ENCODE data around the gene KRT72.

The KRT72 gene

GRCh38 chr12:52580496-52580895, 20.8 kb downstream of the KRT72 start:
- TF ChIP-seq, protein P1, sequence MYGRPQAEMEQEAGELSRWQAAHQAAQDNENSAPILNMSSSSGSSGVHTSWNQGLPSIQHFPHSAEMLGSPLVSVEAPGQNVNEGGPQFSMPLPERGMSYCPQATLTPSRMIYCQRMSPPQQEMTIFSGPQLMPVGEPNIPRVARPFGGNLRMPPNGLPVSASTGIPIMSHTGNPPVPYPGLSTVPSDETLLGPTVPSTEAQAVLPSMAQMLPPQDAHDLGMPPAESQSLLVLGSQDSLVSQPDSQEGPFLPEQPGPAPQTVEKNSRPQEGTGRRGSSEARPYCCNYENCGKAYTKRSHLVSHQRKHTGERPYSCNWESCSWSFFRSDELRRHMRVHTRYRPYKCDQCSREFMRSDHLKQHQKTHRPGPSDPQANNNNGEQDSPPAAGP (tag by site-specific recombination; IDR thresholded peaks at IDR 0.05) = peak; percentile 54; the same call in 1 of the 2 replicates
- TF ChIP-seq ZBTB17 (tag by site-specific recombination; IDR thresholded peaks at IDR 0.05) (no peak), GLIS1 (tag by site-specific recombination; IDR thresholded peaks at IDR 0.05) (peak; percentile 39), SP7 (tag by site-specific recombination; IDR thresholded peaks at IDR 0.05) (peak; percentile 99)
- POLR2A ChIA-PET = no interaction called here
- CTCF ChIA-PET = interaction anchor here (0.6 to 9.9 kb wide), 10 partner anchors 9 to 401 kb away, joined by 3 to 127 read pairs (median 8); no protein-coding TSS in a partner anchor

GRCh38 chr12:52579468-52580465, 21.5 kb downstream of the KRT72 start:
- Histone ChIP-seq H3K36me3 (ENCODE audit: control insufficient read depth in 2 of 2, insufficient read depth in 1 of 2, low read length in 2 of 2) (no peaks in the 10 kb centered on the region), H3K9me3 (ENCODE audit: control insufficient read depth, insufficient read depth, low read depth, low read length) (no peaks in the 10 kb centered on the region), H3K4me1 (ENCODE audit: control insufficient read depth, insufficient read depth, low read length) (no peaks in the 10 kb centered on the region), H3K27ac (ENCODE audit: extremely low read depth, low read depth, low read length) (no peak overlapping the region), H3K4me3 (ENCODE audit: low read depth, low read length) (no peak overlapping the region)
- no peak for TF ChIP-seq ZNF354C (tag by site-specific recombination; IDR thresholded peaks at IDR 0.05; ENCODE audit: borderline replicate concordance, low read depth)
- TF ChIP-seq ZNF473 (tag by site-specific recombination; IDR thresholded peaks at IDR 0.05) = no peak
- TF ChIP-seq ZNF514 (tag by site-specific recombination; IDR thresholded peaks at IDR 0.05) = no peak
- TF ChIP-seq ZNF548 (tag by site-specific recombination; IDR thresholded peaks at IDR 0.05) = no peak
- no peak for TF ChIP-seq ZFHX2 (tag by site-specific recombination; conservative IDR thresholded peaks at IDR 0.05)
- no peak for TF ChIP-seq ZNF391 (tag by site-specific recombination; IDR thresholded peaks at IDR 0.05; ENCODE audit: borderline replicate concordance, low read depth)
- no peak for TF ChIP-seq ZNF37A (tag by site-specific recombination; IDR thresholded peaks at IDR 0.05)
- TF ChIP-seq OVOL3 (tag by site-specific recombination; IDR thresholded peaks at IDR 0.05) = no peak
- TF ChIP-seq ZBTB17 (tag by site-specific recombination; IDR thresholded peaks at IDR 0.05) = no peak
- TF ChIP-seq PRDM1 (tag by site-specific recombination; IDR thresholded peaks at IDR 0.05) = no peak
- TF ChIP-seq ZNF416 (tag by site-specific recombination; IDR thresholded peaks at IDR 0.05) = no peak
- TF ChIP-seq ZNF362 (tag by site-specific recombination; IDR thresholded peaks at IDR 0.05) = no peak
- TF ChIP-seq ZNF580 (tag by site-specific recombination; IDR thresholded peaks at IDR 0.05) = no peak
- ChIA-PET POLR2A (no interaction called here), CTCF (interaction anchor here (0.6 to 9.9 kb wide), 13 partner anchors 22 to 432 kb away, joined by 3 to 127 read pairs (median 4); no protein-coding TSS in a partner anchor)

More at GRCh38 chr12:52580496-52580895, 20.8 kb downstream of the KRT72 start:
- no peak overlapping the region for H3K4me3 ChIP-seq (ENCODE audit: low read depth, low read length)
- H3K9me3 ChIP-seq (ENCODE audit: control insufficient read depth, insufficient read depth, low read depth, low read length) = no peaks in the 10 kb centered on the region
- no peaks in the 10 kb centered on the region for H3K4me1 ChIP-seq (ENCODE audit: control insufficient read depth, insufficient read depth, low read length)
- no peak overlapping the region for H3K27ac ChIP-seq (ENCODE audit: extremely low read depth, low read depth, low read length)
- H3K36me3 ChIP-seq (ENCODE audit: control insufficient read depth in 2 of 2, insufficient read depth in 1 of 2, low read length in 2 of 2) = no peaks in the 10 kb centered on the region

- H3K4me3 ChIP-seq (ENCODE audit: low read depth, low read length) = no peak overlapping the region
- CTCF ChIA-PET = interaction anchor here (0.5 to 9.9 kb wide), 9 partner anchors 26 to 689 kb away, joined by 3 to 127 read pairs (median 3); partner anchors contain the start of gene ESPL1
- 0 out of 2 replicates have a peak, but pooled peaks have one; percentile 13 for TF ChIP-seq ZFHX2 (tag by site-specific recombination; conservative IDR thresholded peaks at IDR 0.05)
- TF ChIP-seq MZF1 (tag by site-specific recombination; IDR thresholded peaks at IDR 0.05; ENCODE audit: borderline replicate concordance) = no peak
- TF ChIP-seq EGR2 (tag by site-specific recombination; IDR thresholded peaks at IDR 0.05; ENCODE audit: low read depth) = 0 out of 2 replicates have a peak, but pooled peaks have one; percentile 14
- no peak for TF ChIP-seq BCL11A (tag by site-specific recombination; IDR thresholded peaks at IDR 0.05; ENCODE audit: low read depth)
- POLR2A ChIA-PET = interaction anchor here (0.6 to 1.2 kb wide), 3 partner anchors 24 to 385 kb away, joined by 5 to 9 read pairs (median 5); no protein-coding TSS in a partner anchor
- H3K27ac ChIP-seq (ENCODE audit: extremely low read depth, low read depth, low read length) = no peak overlapping the region
- H3K36me3 ChIP-seq (ENCODE audit: control insufficient read depth in 2 of 2, insufficient read depth in 1 of 2, low read length in 2 of 2) = no peaks in the 10 kb centered on the region
- no peaks in the 10 kb centered on the region for H3K4me1 ChIP-seq (ENCODE audit: control insufficient read depth, insufficient read depth, low read length)
- no peaks in the 10 kb centered on the region for H3K9me3 ChIP-seq (ENCODE audit: control insufficient read depth, insufficient read depth, low read depth, low read length)
Observed at GRCh38 chr12:52578469-52578868, 22.8 kb downstream of the KRT72 start.

Measured in HEK293 (cell line).